Measurements from ENCODE around the gene LPP. TPM values are rescaled to one million over a fixed set of nuclear protein-coding genes. Genes with fewer than 3 reads are reported as not detected.
A peak's percentile ranks its signal among the peaks of the same experiment; 100 is the strongest.

Gene LPP
- total RNA-seq, 1 donor from 2014 or later = 96.7 TPM

- no peak for DNase-seq (ENCODE audit: extremely low spot score, unreplicated experiment)
- Mint-ChIP-seq H3K27me3 (no peaks in the 10 kb centered on the region), H3K9me3 (no peaks in the 10 kb centered on the region), H3K36me3 (peaks cover 3% of the 10 kb centered on the region), H3K27ac (peak overlapping the region; percentile 44), H3K4me3 (no peak overlapping the region), H3K4me1 (ENCODE audit: unreplicated experiment) (peaks cover 26% of the 10 kb centered on the region)
- no peak for TF ChIP-seq CTCF (conservative IDR thresholded peaks at IDR 0.05)
Measured at GRCh38 chr3:188392076-188392475, 238.1 kb downstream of the LPP start.

GRCh38 chr3:188394623-188395022 is 240.7 kb downstream of the LPP start:
- H3K9me3 Mint-ChIP-seq = no peaks in the 10 kb centered on the region
- DNase-seq (ENCODE audit: extremely low spot score, unreplicated experiment) = no peak
- H3K27ac Mint-ChIP-seq = no peak overlapping the region
- peaks cover 33% of the 10 kb centered on the region for H3K4me1 Mint-ChIP-seq (ENCODE audit: unreplicated experiment)
- H3K4me3 Mint-ChIP-seq = no peak overlapping the region
- TF ChIP-seq CTCF (conservative IDR thresholded peaks at IDR 0.05) = no peak
- H3K36me3 Mint-ChIP-seq = peaks cover 7% of the 10 kb centered on the region
- no peaks in the 10 kb centered on the region for H3K27me3 Mint-ChIP-seq

GRCh38 chr3:188396251-188396650 is 242.3 kb downstream of the LPP start:
- Mint-ChIP-seq H3K4me1 (ENCODE audit: unreplicated experiment) (peaks cover 19% of the 10 kb centered on the region), H3K27ac (no peak overlapping the region), H3K9me3 (no peaks in the 10 kb centered on the region), H3K4me3 (no peak overlapping the region), H3K27me3 (no peaks in the 10 kb centered on the region), H3K36me3 (peaks cover 4% of the 10 kb centered on the region)
- DNase-seq (ENCODE audit: extremely low spot score, unreplicated experiment) = no peak
- no peak for TF ChIP-seq CTCF (conservative IDR thresholded peaks at IDR 0.05)

GRCh38 chr3:188396900-188397299 is 242.9 kb downstream of the LPP start:
- peaks cover 19% of the 10 kb centered on the region for H3K4me1 Mint-ChIP-seq (ENCODE audit: unreplicated experiment)

GRCh38 chr3:188397766-188398705 is 244.1 kb downstream of the LPP start:
- H3K9me3 Mint-ChIP-seq = peaks cover 7% of the 10 kb centered on the region
- peaks cover 9% of the 10 kb centered on the region for H3K36me3 Mint-ChIP-seq
- TF ChIP-seq CTCF (conservative IDR thresholded peaks at IDR 0.05) = no peak
- no peak for DNase-seq (ENCODE audit: extremely low spot score, unreplicated experiment)
- peaks cover 16% of the 10 kb centered on the region for H3K4me1 Mint-ChIP-seq (ENCODE audit: unreplicated experiment)
- no peaks in the 10 kb centered on the region for H3K27me3 Mint-ChIP-seq
- no peak overlapping the region for H3K27ac Mint-ChIP-seq
- no peak overlapping the region for H3K4me3 Mint-ChIP-seq

More at GRCh38 chr3:188396900-188397299, 242.9 kb downstream of the LPP start:
- Mint-ChIP-seq H3K9me3 (no peaks in the 10 kb centered on the region), H3K36me3 (peaks cover 4% of the 10 kb centered on the region), H3K4me3 (no peak overlapping the region), H3K27me3 (no peaks in the 10 kb centered on the region), H3K27ac (no peak overlapping the region)
- no peak for DNase-seq (ENCODE audit: extremely low spot score, unreplicated experiment)
- no peak for TF ChIP-seq CTCF (conservative IDR thresholded peaks at IDR 0.05)

Data from type B pancreatic cell (in vitro differentiated cells).